Mucosa of descending colon (tissue), 3 donors: ENCODE measurements around the gene ZDHHC7. TPM values are rescaled to one million over a fixed set of nuclear protein-coding genes. Genes with fewer than 3 reads are reported as not detected.
A peak's percentile ranks its signal among the peaks of the same experiment; 100 is the strongest.

Experiments
- ATAC-seq: fragments of 200-7000 bp; cut with Tn5 transposase; one replicate; pipeline ENCODE4 v1.9.1; 2020; ENCODE audit warnings: mild to moderate bottlenecking, moderate library complexity
- DNase-seq, 3 donors: peaks; one replicate each; pipeline ENCODE4 v3.0.0-alpha.2; 2020
- H3K36me3 ChIP-seq: fragments of 200-600 bp; one replicate; pipeline ENCODE4 v1.8.0; 2021; ENCODE audit warnings: low read depth, mild to moderate bottlenecking
- H3K4me1 ChIP-seq: fragments of 200-600 bp; one replicate; pipeline ENCODE4 v1.8.0; 2021; ENCODE audit warnings: low read depth, mild to moderate bottlenecking
- H3K4me3 ChIP-seq: fragments of 200-600 bp; one replicate; pipeline ENCODE4 v1.8.0; 2021; ENCODE audit warnings: mild to moderate bottlenecking
- H3K9me3 ChIP-seq: fragments of 200-600 bp; one replicate; pipeline ENCODE4 v1.8.0; 2021; ENCODE audit warnings: mild to moderate bottlenecking
- CTCF ChIP-seq: fragments of 200-600 bp; IDR thresholded peaks from one replicate; pipeline ENCODE4 v1.8.0; 2022; ENCODE audit warnings: antibody characterized with exemption, mild to moderate bottlenecking
- intact Hi-C, 2 donors: fragments of 100-400 bp; cut with DNase I in 1 of 2; cut with micrococcal nuclease in 1 of 2; formaldehyde crosslinking; loops; one replicate each; pipeline versions ENCODE4 v1.11.0 to v1.11.1; 2022; cut with DNase I, micrococcal nuclease
- total RNA-seq, 3 donors: library from RNA; stranded (reverse); fragmentation: NEBNext Ultra II Directional in 2 of 3; extraction: Animal tissue kit (Norgen Biotek cat#: 25700) in 2 of 3; gene quantifications; one replicate each; pipeline versions ENCODE4 v1.2.1 to v1.2.4, GENCODE V29; 2021 to 2023
- donor health status: DM: no; HTN: no; CAD: no; lungs with moderate emphysema.
- donor health status: DM: no; HTN: no; CAD: no.
- donor health status: DM: no; HTN: yes; CAD: no.

The ZDHHC7 gene
- total RNA-seq, 3 donors from 2014 or later, result 69.8 to 96.1 (median 78.7) TPM

GRCh38 chr16:85002608-85003007 lies 8.7 kb downstream of the ZDHHC7 start:
- no peaks in the 10 kb centered on the region for H3K9me3 ChIP-seq
- H3K36me3 ChIP-seq, result no peaks in the 10 kb centered on the region
- H3K4me3 ChIP-seq, result no peak overlapping the region
- ATAC-seq, result peak; percentile 42
- H3K4me1 ChIP-seq, result peaks cover 68% of the 10 kb centered on the region
- intact Hi-C loops, result no loop called here
- no peak for TF ChIP-seq CTCF
- DNase-seq, result peak in 2 of 3 donors; percentile 41 to 59

DNA sequence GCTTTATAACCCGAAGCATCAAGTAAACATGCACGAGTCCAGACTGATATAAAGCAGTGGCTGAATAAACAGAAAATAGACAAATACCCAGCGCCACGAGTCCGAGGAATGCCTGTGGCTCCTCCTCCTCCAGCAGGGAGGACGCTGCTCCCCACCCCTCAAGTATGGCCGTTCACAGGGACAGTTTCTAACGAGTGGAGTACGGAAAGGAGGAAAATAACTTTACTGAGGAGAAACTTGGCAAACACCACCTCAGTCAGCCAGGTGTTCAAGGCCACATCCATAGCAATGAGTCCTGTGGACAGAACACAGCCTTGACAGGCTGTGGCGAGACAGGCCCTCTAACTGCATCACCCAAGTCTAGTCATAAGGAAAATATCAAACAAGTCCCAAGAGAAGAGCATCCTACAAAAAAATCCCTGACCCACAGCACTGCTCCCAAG lies 9.2 kb downstream of the ZDHHC7 start:
- TF ChIP-seq CTCF, result no peak
- Histone ChIP-seq H3K4me1 (peaks cover 66% of the 10 kb centered on the region), H3K4me3 (no peak overlapping the region), H3K9me3 (no peaks in the 10 kb centered on the region), H3K36me3 (no peaks in the 10 kb centered on the region)
- DNase-seq, result peak in 1 of 3 donors; percentile 42
- peak; percentile 33 for ATAC-seq
- intact Hi-C loops, result no loop called here

- H3K4me3 ChIP-seq, result no peak overlapping the region
- intact Hi-C loops, result no loop called here
- no peaks in the 10 kb centered on the region for H3K9me3 ChIP-seq
- peaks cover 66% of the 10 kb centered on the region for H3K4me1 ChIP-seq
- no peak for TF ChIP-seq CTCF
- H3K36me3 ChIP-seq, result no peaks in the 10 kb centered on the region
- no peak for DNase-seq
- ATAC-seq, result no peak
Measured at GRCh38 chr16:84999857-85000480, 11.4 kb downstream of the ZDHHC7 start.

- TF ChIP-seq CTCF, result no peak
- no peaks in the 10 kb centered on the region for H3K9me3 ChIP-seq
- no peak overlapping the region for H3K4me3 ChIP-seq
- peaks cover 66% of the 10 kb centered on the region for H3K4me1 ChIP-seq
- no peaks in the 10 kb centered on the region for H3K36me3 ChIP-seq
- DNase-seq, result no peak
- no peak for ATAC-seq
- intact Hi-C loops, result no loop called here
Measured at GRCh38 chr16:84999200-84999599, 12.1 kb downstream of the ZDHHC7 start.

GRCh38 chr16:84996365-84996764 lies 15.0 kb downstream of the ZDHHC7 start:
- no peak overlapping the region for H3K4me3 ChIP-seq
- ATAC-seq, result no peak
- peaks cover 58% of the 10 kb centered on the region for H3K4me1 ChIP-seq
- H3K36me3 ChIP-seq, result no peaks in the 10 kb centered on the region
- DNase-seq, result no peak
- intact Hi-C loops, result no loop called here
- no peak for TF ChIP-seq CTCF
- no peaks in the 10 kb centered on the region for H3K9me3 ChIP-seq
